ENCODE data around the gene IL1B. TPM values are rescaled to one million over a fixed set of nuclear protein-coding genes. Genes with fewer than 3 reads are reported as not detected.

The IL1B gene
- total and polyA plus RNA-seq, 8 donors: 0.32 to 3.9 (median 1.1) TPM

DNA sequence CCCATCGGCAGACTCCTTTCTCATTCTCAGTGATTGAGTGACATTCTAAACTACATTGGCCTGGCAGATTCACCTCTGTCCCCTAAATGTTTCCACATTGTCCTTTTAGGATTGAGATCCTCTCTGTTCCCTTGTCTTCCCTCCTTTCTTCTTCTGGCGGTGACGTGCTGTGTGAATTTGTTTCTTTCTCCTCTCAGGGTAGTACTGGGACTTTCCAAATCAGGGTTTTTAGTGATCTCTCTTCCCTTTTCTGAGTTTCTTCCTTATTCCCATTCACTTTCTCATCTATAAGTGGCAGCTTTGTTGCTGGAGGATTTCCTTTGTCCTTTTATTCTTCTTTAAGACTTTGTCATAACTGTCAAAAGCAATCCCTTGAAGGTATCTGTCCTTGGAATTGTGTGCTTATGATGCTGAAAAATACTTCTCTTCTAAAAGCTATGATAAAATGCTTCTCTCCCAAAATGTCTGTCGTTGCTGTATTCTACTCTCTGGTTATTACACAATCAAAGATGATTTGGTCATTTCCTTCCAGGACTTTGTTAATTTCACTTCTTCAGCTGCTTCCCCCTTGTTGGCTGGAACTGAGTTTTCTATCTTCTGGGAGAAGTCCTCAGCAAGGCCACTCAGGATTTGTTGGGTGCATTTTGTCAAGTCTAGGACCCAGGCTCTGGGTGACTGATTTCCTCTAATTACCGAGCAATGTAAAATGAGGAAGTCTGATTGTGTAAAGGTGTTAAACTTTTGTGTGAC, 4.9 kb upstream of the IL1B start:
- Histone ChIP-seq H3K36me3 (no peaks in the 10 kb centered on the region), H3K4me3 (no peak overlapping the region), H3K27ac (no peak overlapping the region), H3K4me1 (no peaks in the 10 kb centered on the region), H3K9me3 (no peaks in the 10 kb centered on the region), H3K27me3 (no peaks in the 10 kb centered on the region)
- no peak for TF ChIP-seq CTCF (IDR thresholded peaks at IDR 0.05)
- intact Hi-C loops (cut with DNase I): no loop called here
- WGBS, 2 donors: 81 to 83% methylated on average over 5 of the region's 5 CpGs
- no peak for DNase-seq
- FAIRE-seq: no peak
- ATAC-seq: peak in 2 of 4 donors; percentile 7 to 56

DNA sequence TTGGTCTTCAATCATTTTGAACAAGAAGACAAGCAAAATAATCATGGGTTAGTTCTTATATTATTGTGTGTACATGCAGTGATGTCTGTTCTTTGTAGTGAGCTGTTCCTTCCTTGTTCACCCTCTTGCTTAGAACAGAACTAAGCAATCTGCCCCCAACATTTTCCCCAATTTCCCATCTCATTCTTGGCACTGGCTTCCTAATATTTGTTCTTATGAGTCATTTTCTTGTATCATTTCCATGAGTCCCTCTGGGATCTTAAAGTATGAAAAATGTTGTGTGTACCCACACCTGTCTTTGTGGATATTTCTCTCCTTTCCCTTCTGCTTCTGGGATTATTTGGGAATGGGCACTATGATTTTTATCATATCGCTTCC, 3.5 kb upstream of the IL1B start:
- Histone ChIP-seq H3K4me3 (no peak overlapping the region), H3K27me3 (no peaks in the 10 kb centered on the region), H3K4me1 (peaks cover 0 to 9% (median 4%) of the 10 kb centered on the region in 3 donors), H3K9me3 (no peaks in the 10 kb centered on the region), H3K36me3 (no peaks in the 10 kb centered on the region), H3K27ac (no peak overlapping the region)
- DNase-seq (no peak), FAIRE-seq (no peak), ATAC-seq (no peak)
- intact Hi-C loops (cut with DNase I): no loop called here
- TF ChIP-seq CTCF (IDR thresholded peaks at IDR 0.05): no peak
- 88 to 95% methylated on average over 1 of the region's 1 CpG for WGBS, 2 donors

GRCh38 chr2:112839407-112840067, 3.0 kb upstream of the IL1B start:
- DNase-seq: no peak
- no peak for TF ChIP-seq CTCF (IDR thresholded peaks at IDR 0.05)
- ATAC-seq: peak in 1 of 4 donors; percentile 24
- Histone ChIP-seq H3K27ac (no peak overlapping the region), H3K36me3 (no peaks in the 10 kb centered on the region), H3K4me3 (no peak overlapping the region), H3K27me3 (no peaks in the 10 kb centered on the region), H3K9me3 (no peaks in the 10 kb centered on the region), H3K4me1 (peaks cover 2 to 14% (median 9%) of the 10 kb centered on the region in 3 donors)
- FAIRE-seq: no peak
- WGBS, 2 donors: 87 to 93% methylated on average over 9 of the region's 9 CpGs
- intact Hi-C loops (cut with DNase I): no loop called here

GRCh38 chr2:112836163-112836560, 417 bp downstream of the IL1B start:
- H3K4me3 ChIP-seq: peak overlapping the region in 1 of 4 donors; percentile 18
- DNase-seq: no peak

More at GRCh38 chr2:112836163-112836560, 417 bp downstream of the IL1B start:
- 79% methylated on average over 5 of the region's 5 CpGs for WGBS, 2 donors
- no peaks in the 10 kb centered on the region for H3K36me3 ChIP-seq
- no peak for ATAC-seq
- no peaks in the 10 kb centered on the region for H3K9me3 ChIP-seq
- no peak for TF ChIP-seq CTCF (IDR thresholded peaks at IDR 0.05)
- H3K27me3 ChIP-seq: no peaks in the 10 kb centered on the region
- H3K4me1 ChIP-seq: peaks cover 11 to 22% (median 16%) of the 10 kb centered on the region in 3 donors
- FAIRE-seq: no peak
- intact Hi-C loops (cut with DNase I): no loop called here
- peak overlapping the region in 1 of 4 donors; percentile 73 for H3K27ac ChIP-seq
